Measurements from ENCODE around the gene MEF2C. TPM values are rescaled to one million over a fixed set of nuclear protein-coding genes. Genes with fewer than 3 reads are reported as not detected.
"Not testable (repeated sequence)": the region's sequence is repeated elsewhere in the genome, so short reads cannot be mapped to it uniquely, and the experiment has no call there.

MEF2C gene
- total RNA-seq, 1 donor from 2014 or later: 0.33 TPM

- DNase-seq: no peak
- Mint-ChIP-seq H3K9me3 (no peaks in the 10 kb centered on the region), H3K4me1 (no peaks in the 10 kb centered on the region), H3K27ac (no peak overlapping the region), H3K4me3 (no peak overlapping the region), H3K27me3 (peaks cover 5% of the 10 kb centered on the region), H3K36me3 (ENCODE audit: low read depth) (no peaks in the 10 kb centered on the region)
- intact Hi-C loops (cut with micrococcal nuclease): no loop called here
Observed at GRCh38 chr5:88867638-88868037, 15.3 kb downstream of the MEF2C start.

GRCh38 chr5:88863523-88863922 lies 19.5 kb downstream of the MEF2C start:
- DNase-seq: no peak
- H3K27ac Mint-ChIP-seq: no peak overlapping the region
- H3K36me3 Mint-ChIP-seq (ENCODE audit: low read depth): no peaks in the 10 kb centered on the region
- intact Hi-C loops (cut with micrococcal nuclease): no loop called here
- H3K9me3 Mint-ChIP-seq: no peaks in the 10 kb centered on the region
- no peaks in the 10 kb centered on the region for H3K27me3 Mint-ChIP-seq
- no peaks in the 10 kb centered on the region for H3K4me1 Mint-ChIP-seq
- no peak overlapping the region for H3K4me3 Mint-ChIP-seq

GRCh38 chr5:88862547-88863175 lies 20.3 kb downstream of the MEF2C start:
- Mint-ChIP-seq H3K27me3 (no peaks in the 10 kb centered on the region), H3K36me3 (ENCODE audit: low read depth) (no peaks in the 10 kb centered on the region), H3K27ac (no peak overlapping the region), H3K4me1 (no peaks in the 10 kb centered on the region), H3K9me3 (no peaks in the 10 kb centered on the region), H3K4me3 (no peak overlapping the region)
- no peak for DNase-seq
- intact Hi-C loops (cut with micrococcal nuclease): no loop called here

- DNase-seq: no peak
- Mint-ChIP-seq H3K9me3 (no peaks in the 10 kb centered on the region), H3K27ac (no peak overlapping the region), H3K4me3 (no peak overlapping the region), H3K36me3 (ENCODE audit: low read depth) (no peaks in the 10 kb centered on the region), H3K27me3 (no peaks in the 10 kb centered on the region), H3K4me1 (no peaks in the 10 kb centered on the region)
- intact Hi-C loops (cut with micrococcal nuclease): no loop called here
Observed at GRCh38 chr5:88861231-88861630, 21.8 kb downstream of the MEF2C start.

- intact Hi-C loops (cut with micrococcal nuclease): no loop called here
- H3K9me3 Mint-ChIP-seq: peaks cover 6% of the 10 kb centered on the region
- H3K27ac Mint-ChIP-seq: no peak overlapping the region
- H3K4me3 Mint-ChIP-seq: no peak overlapping the region
- H3K4me1 Mint-ChIP-seq: no peaks in the 10 kb centered on the region
- H3K27me3 Mint-ChIP-seq: no peaks in the 10 kb centered on the region
- H3K36me3 Mint-ChIP-seq (ENCODE audit: low read depth): no peaks in the 10 kb centered on the region
- no peak for DNase-seq
Observed at GRCh38 chr5:88860501-88860900, 22.5 kb downstream of the MEF2C start.

- Mint-ChIP-seq H3K4me1 (no peaks in the 10 kb centered on the region), H3K27me3 (no peaks in the 10 kb centered on the region), H3K9me3 (peaks cover 7% of the 10 kb centered on the region), H3K36me3 (ENCODE audit: low read depth) (no peaks in the 10 kb centered on the region), H3K4me3 (no peak overlapping the region), H3K27ac (no peak overlapping the region)
- intact Hi-C loops (cut with micrococcal nuclease): no loop called here
- DNase-seq: no peak
Observed at GRCh38 chr5:88858392-88858791, 24.6 kb downstream of the MEF2C start.

- H3K27me3 Mint-ChIP-seq; H3K9me3 Mint-ChIP-seq; H3K4me3 Mint-ChIP-seq; H3K4me1 Mint-ChIP-seq; H3K27ac Mint-ChIP-seq; DNase-seq; H3K36me3 Mint-ChIP-seq (ENCODE audit: low read depth); intact Hi-C loops (cut with micrococcal nuclease): not testable (repeated sequence)
Observed at GRCh38 chr5:88856381-88856780, 26.6 kb downstream of the MEF2C start.

- no peak overlapping the region for H3K27ac Mint-ChIP-seq
- DNase-seq: no peak
- peaks cover 3% of the 10 kb centered on the region for H3K27me3 Mint-ChIP-seq
- no peaks in the 10 kb centered on the region for H3K4me1 Mint-ChIP-seq
- H3K36me3 Mint-ChIP-seq (ENCODE audit: low read depth): no peaks in the 10 kb centered on the region
- intact Hi-C loops (cut with micrococcal nuclease): no loop called here
- peaks cover 7% of the 10 kb centered on the region for H3K9me3 Mint-ChIP-seq
- H3K4me3 Mint-ChIP-seq: no peak overlapping the region
Observed at GRCh38 chr5:88854769-88855168, 28.2 kb downstream of the MEF2C start.

GRCh38 chr5:88847420-88847819 lies 35.6 kb downstream of the MEF2C start:
- peaks cover 4% of the 10 kb centered on the region for H3K4me1 Mint-ChIP-seq
- H3K27me3 Mint-ChIP-seq: peaks cover 8% of the 10 kb centered on the region
- no peak overlapping the region for H3K4me3 Mint-ChIP-seq
- H3K9me3 Mint-ChIP-seq: no peaks in the 10 kb centered on the region
- intact Hi-C loops (cut with micrococcal nuclease): no loop called here
- no peak overlapping the region for H3K27ac Mint-ChIP-seq
- no peak for DNase-seq
- no peaks in the 10 kb centered on the region for H3K36me3 Mint-ChIP-seq (ENCODE audit: low read depth)

- Mint-ChIP-seq H3K9me3 (no peaks in the 10 kb centered on the region), H3K36me3 (ENCODE audit: low read depth) (no peaks in the 10 kb centered on the region), H3K27me3 (peaks cover 8% of the 10 kb centered on the region), H3K4me1 (peaks cover 4% of the 10 kb centered on the region), H3K4me3 (no peak overlapping the region), H3K27ac (no peak overlapping the region)
- DNase-seq: no peak
- intact Hi-C loops (cut with micrococcal nuclease): no loop called here
Observed at GRCh38 chr5:88846434-88846833, 36.5 kb downstream of the MEF2C start.

GRCh38 chr5:88845081-88845697 lies 37.8 kb downstream of the MEF2C start:
- Mint-ChIP-seq H3K27ac (no peak overlapping the region), H3K4me3 (no peak overlapping the region), H3K27me3 (peaks cover 6% of the 10 kb centered on the region), H3K4me1 (peaks cover 4% of the 10 kb centered on the region), H3K9me3 (no peaks in the 10 kb centered on the region), H3K36me3 (ENCODE audit: low read depth) (no peaks in the 10 kb centered on the region)
- no peak for DNase-seq
- intact Hi-C loops (cut with micrococcal nuclease): loop anchor here (1.0 kb wide), 2 partner anchors 12 to 17 kb away; no protein-coding TSS in a partner anchor

- Mint-ChIP-seq H3K36me3 (ENCODE audit: low read depth) (no peaks in the 10 kb centered on the region), H3K4me3 (no peak overlapping the region), H3K9me3 (no peaks in the 10 kb centered on the region), H3K4me1 (peaks cover 4% of the 10 kb centered on the region), H3K27me3 (peaks cover 11% of the 10 kb centered on the region), H3K27ac (no peak overlapping the region)
- no peak for DNase-seq
- intact Hi-C loops (cut with micrococcal nuclease): no loop called here
Observed at GRCh38 chr5:88842784-88843183, 40.2 kb downstream of the MEF2C start.

GRCh38 chr5:88841212-88841611 lies 41.8 kb downstream of the MEF2C start:
- Mint-ChIP-seq H3K27ac (no peak overlapping the region), H3K9me3 (no peaks in the 10 kb centered on the region), H3K27me3 (peaks cover 11% of the 10 kb centered on the region), H3K4me3 (no peak overlapping the region), H3K4me1 (peaks cover 4% of the 10 kb centered on the region), H3K36me3 (ENCODE audit: low read depth) (no peaks in the 10 kb centered on the region)
- intact Hi-C loops (cut with micrococcal nuclease): no loop called here
- DNase-seq: no peak

- peaks cover 4% of the 10 kb centered on the region for H3K4me1 Mint-ChIP-seq
Observed at GRCh38 chr5:88840495-88840894, 42.5 kb downstream of the MEF2C start.

GRCh38 chr5:88839238-88839637 lies 43.7 kb downstream of the MEF2C start:
- no peak for DNase-seq
- no peak overlapping the region for H3K27ac Mint-ChIP-seq
- H3K9me3 Mint-ChIP-seq: no peaks in the 10 kb centered on the region
- no peaks in the 10 kb centered on the region for H3K36me3 Mint-ChIP-seq (ENCODE audit: low read depth)
- H3K4me1 Mint-ChIP-seq: no peaks in the 10 kb centered on the region
- H3K27me3 Mint-ChIP-seq: peaks cover 11% of the 10 kb centered on the region
- intact Hi-C loops (cut with micrococcal nuclease): no loop called here
- H3K4me3 Mint-ChIP-seq: no peak overlapping the region

More at GRCh38 chr5:88840495-88840894, 42.5 kb downstream of the MEF2C start:
- Mint-ChIP-seq H3K27me3 (peaks cover 11% of the 10 kb centered on the region), H3K36me3 (ENCODE audit: low read depth) (no peaks in the 10 kb centered on the region), H3K9me3 (no peaks in the 10 kb centered on the region), H3K27ac (no peak overlapping the region), H3K4me3 (no peak overlapping the region)
- intact Hi-C loops (cut with micrococcal nuclease): no loop called here
- no peak for DNase-seq

Data from activated CD4-positive, alpha-beta T cell treated with anti-CD3 and anti-CD28 coated beads, Interleukin-2, amount 10 ng/mL, durations not matched to agents 24 days and 14 days (primary cell).